ENCODE data around the gene KAZN. TPM values are rescaled to one million over a fixed set of nuclear protein-coding genes. Genes with fewer than 3 reads are reported as not detected.

The KAZN gene
- total and polyA plus RNA-seq, 3 donors from 2014 or later = 12.1 to 14.6 (median 13.8) TPM

DNA sequence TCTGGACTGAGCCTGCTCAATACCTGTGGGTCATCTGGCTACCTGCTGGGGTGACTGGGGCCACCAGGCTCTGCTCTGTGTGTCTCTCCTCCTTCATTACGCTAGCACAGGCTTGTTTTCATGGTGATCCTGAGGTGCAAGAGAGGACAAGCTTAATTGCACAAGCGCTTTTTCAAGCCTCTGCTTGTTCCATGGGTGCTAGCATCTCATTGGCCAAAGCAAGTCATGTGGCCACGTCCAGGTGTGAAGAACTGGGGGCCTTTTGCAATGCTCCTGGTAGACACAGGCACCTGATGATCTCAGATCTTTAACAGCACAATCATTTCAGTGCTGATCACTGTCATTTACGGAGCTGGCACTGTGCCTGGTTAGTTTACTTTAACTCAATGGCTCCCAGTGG, 114.6 kb downstream of the KAZN start:
- DNase-seq = no peak
- TF ChIP-seq CTCF (IDR thresholded peaks at IDR 0.05) (no peak), POLR2A (IDR thresholded peaks at IDR 0.05) (no peak)
- H3K9me3 ChIP-seq = no peaks in the 10 kb centered on the region
- 71 to 95% methylated on average over 4 of the region's 4 CpGs for WGBS, 2 donors
- H3K36me3 ChIP-seq (ENCODE audit: low read depth, missing control alignments) = no peaks in the 10 kb centered on the region
- no peak overlapping the region for H3K4me3 ChIP-seq
- intact Hi-C loops (cut with DNase I; ENCODE audit: low total_unique reads) = no loop called here
- no peaks in the 10 kb centered on the region for H3K4me1 ChIP-seq
- no peaks in the 10 kb centered on the region for H3K27me3 ChIP-seq
- H3K27ac ChIP-seq = no peak overlapping the region

DNA sequence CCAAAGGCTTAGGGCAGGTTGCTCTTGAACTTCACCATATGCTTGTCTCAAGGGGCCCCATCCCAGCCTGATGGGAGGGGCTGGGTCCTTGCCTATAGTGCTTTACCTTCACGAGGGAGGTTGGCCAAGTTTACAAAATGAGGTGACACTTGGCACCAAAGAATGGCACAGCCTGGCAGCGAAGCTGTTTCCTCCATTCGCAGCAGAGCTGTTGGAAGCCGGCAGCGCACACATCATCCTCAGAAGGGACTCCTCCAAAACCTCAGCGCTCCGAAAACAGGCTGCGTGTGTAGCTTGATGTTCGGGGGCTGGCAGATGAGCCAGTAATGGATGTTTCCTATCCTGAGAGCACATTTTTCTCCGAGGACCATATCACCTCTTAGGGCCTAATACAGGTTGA, 116.8 kb downstream of the KAZN start:
- H3K9me3 ChIP-seq = no peaks in the 10 kb centered on the region
- intact Hi-C loops (cut with DNase I; ENCODE audit: low total_unique reads) = no loop called here
- H3K36me3 ChIP-seq (ENCODE audit: low read depth, missing control alignments) = no peaks in the 10 kb centered on the region
- H3K4me3 ChIP-seq = no peak overlapping the region
- no peak overlapping the region for H3K27ac ChIP-seq
- H3K27me3 ChIP-seq = no peaks in the 10 kb centered on the region
- TF ChIP-seq CTCF (IDR thresholded peaks at IDR 0.05) = no peak
- no peak for TF ChIP-seq POLR2A (IDR thresholded peaks at IDR 0.05)
- DNase-seq = no peak
- WGBS, 2 donors = 95 to 96% methylated on average over 9 to 10 of the region's 10 CpGs
- H3K4me1 ChIP-seq = no peaks in the 10 kb centered on the region

DNA sequence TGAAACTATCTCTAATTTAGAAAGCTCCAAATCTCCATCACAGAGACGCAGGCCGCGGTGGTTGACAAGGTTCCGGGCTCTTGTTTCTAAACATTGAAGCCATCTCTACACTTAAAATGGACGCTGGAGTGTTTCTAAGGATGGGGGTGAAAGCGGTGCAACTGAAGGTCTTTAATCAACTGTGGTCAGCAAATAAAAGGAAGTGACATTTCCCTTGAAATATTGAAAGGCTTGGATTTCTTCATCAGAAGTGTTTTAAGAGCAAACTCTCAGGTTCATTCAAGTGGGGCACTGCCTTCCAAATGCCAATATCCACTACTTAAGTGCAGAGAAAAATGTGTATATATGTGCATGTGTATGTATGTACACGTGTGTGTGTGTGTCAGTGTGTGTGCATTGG, 117.3 kb downstream of the KAZN start:
- Histone ChIP-seq H3K4me1 (no peaks in the 10 kb centered on the region), H3K9me3 (no peaks in the 10 kb centered on the region), H3K27ac (no peak overlapping the region), H3K4me3 (no peak overlapping the region), H3K36me3 (ENCODE audit: low read depth, missing control alignments) (no peaks in the 10 kb centered on the region), H3K27me3 (no peaks in the 10 kb centered on the region)
- no peak for TF ChIP-seq CTCF (IDR thresholded peaks at IDR 0.05)
- TF ChIP-seq POLR2A (IDR thresholded peaks at IDR 0.05) = no peak
- 85 to 91% methylated on average over 7 of the region's 7 CpGs for WGBS, 2 donors
- no peak for DNase-seq
- intact Hi-C loops (cut with DNase I; ENCODE audit: low total_unique reads) = no loop called here

DNA sequence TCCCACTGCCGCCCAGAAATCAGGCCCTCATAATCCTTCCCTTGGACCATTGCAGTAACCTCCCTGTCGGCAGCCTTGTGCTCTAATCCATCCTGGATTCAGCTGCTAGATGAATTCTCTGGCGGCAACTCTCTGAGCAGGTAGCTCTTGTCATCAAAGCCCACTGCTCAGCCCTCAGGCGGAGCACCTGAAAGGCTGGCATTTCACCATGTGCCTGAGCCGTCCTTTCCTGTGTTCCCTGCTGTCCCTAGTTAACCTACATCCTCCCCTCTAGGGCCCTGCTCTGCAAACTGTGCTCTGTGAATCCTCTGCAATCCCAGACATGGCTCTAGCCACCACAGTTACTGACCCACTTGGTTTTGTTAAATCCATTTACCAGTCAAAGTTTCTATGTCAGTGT, 118.0 kb downstream of the KAZN start:
- H3K27ac ChIP-seq = no peak overlapping the region
- intact Hi-C loops (cut with DNase I; ENCODE audit: low total_unique reads) = no loop called here

More for the DNA sequence above, 118.0 kb downstream of the KAZN start:
- Histone ChIP-seq H3K4me3 (no peak overlapping the region), H3K4me1 (no peaks in the 10 kb centered on the region), H3K27me3 (no peaks in the 10 kb centered on the region), H3K36me3 (ENCODE audit: low read depth, missing control alignments) (no peaks in the 10 kb centered on the region), H3K9me3 (no peaks in the 10 kb centered on the region)
- TF ChIP-seq CTCF (IDR thresholded peaks at IDR 0.05) (no peak), POLR2A (IDR thresholded peaks at IDR 0.05) (no peak)
- no peak for DNase-seq
- WGBS, 2 donors = 93% methylated on average over 5 of the region's 5 CpGs

Measured in testis (tissue), 3 donors.